HG03575 (cell line): ENCODE data around the gene AKAP1.
"Not testable (repeated sequence)": the region's sequence is repeated elsewhere in the genome, so short reads cannot be mapped to it uniquely, and the experiment has no call there.

Experiments used
- ATAC-seq: cut with Tn5 transposase; IDR thresholded peaks from one replicate; pipeline ENCODE4 v1.9.1; 2021; ENCODE audit not compliant: unreplicated experiment, insufficient number of reproducible peaks, low FRiP score; ENCODE audit errors: extremely low read depth

The AKAP1 gene

DNA sequence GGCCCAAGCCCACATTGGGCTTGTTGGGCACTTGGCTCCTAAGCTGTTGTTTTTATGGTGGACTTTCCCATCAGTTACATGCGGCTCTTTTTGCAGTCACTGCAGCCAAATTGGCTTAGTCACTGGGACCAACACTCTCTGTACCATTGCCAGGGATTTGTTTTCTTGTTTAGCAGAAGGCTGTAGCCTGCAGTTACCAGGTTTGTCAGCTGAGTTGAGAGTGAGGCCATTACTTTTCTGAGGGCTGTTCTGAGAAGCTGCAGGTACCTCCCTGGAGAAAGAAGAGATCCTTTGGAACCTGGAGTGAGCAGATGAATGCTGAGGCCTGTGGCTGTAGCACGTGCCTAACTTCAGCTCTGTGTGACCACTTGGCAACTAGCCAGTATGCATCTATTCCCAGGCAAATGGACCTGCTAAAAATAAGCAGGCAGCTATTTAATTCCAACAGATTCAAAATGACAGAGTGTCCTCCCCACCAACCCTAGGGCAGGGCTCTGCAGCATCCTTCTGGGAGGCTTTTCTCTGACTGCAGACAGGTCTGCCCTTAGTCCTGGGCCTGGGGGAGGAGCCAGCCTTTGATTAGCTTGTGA lies 12.9 kb downstream of the AKAP1 start:
- ATAC-seq, result no peak

DNA sequence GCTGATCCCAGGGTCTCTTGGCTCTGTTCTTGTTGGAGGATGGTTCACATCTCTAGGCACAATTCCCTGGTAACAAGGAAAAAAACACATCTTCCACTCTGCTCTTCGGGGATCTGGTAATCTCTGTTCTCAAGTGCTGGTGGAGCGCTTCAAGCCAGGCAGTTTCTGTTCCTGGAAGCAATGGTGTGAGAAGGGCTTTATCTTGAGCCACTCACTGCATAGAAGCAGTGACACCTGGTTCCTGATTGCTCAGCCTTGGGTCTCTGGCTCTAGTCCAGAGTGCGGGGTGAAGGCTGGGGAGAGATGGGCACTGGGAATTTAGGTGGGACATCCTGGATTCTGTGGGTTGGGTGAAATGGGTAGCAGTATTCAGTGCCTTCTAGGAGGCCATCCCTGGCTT lies 14.1 kb downstream of the AKAP1 start:
- no peak for ATAC-seq

DNA sequence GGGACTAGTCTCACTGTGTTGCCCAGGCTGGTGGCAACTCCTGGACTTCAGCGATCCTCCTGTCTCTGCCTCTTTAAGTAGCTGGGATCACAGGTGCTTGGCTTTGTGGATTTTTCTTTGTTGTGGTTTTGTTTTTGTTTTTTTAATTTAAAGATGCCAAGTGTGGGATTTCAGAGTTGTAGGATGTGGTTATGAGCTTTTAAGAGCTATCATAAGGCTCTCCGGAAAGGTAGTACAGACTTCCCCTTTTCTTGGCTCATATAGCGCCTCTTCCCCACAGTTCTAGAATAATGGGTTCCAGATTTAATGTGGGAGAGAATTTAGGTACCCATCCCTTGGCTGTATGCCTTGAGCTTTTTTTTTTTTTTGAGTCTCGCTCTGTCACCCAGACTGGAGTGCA lies 17.1 kb downstream of the AKAP1 start:
- ATAC-seq, result no peak

DNA sequence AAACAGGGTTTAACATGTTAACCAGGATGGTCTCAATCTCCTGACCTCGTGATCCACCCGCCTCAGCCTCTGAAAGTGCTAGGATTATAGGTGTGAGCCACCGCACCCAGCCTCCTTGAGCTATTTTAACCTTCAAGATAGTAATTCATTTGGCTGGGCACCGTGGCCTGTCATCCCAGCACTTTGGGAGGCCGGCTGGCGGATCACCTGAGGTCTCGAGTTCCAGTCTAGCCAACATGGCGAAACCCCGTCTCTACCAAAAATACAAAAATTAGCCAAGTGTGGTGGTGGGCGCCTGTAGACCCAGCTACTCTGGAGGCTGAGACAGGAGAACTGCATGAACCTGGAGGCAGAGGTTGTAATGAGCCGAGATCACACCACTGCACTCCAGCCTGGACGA lies 17.6 kb downstream of the AKAP1 start:
- not testable (repeated sequence) for ATAC-seq

DNA sequence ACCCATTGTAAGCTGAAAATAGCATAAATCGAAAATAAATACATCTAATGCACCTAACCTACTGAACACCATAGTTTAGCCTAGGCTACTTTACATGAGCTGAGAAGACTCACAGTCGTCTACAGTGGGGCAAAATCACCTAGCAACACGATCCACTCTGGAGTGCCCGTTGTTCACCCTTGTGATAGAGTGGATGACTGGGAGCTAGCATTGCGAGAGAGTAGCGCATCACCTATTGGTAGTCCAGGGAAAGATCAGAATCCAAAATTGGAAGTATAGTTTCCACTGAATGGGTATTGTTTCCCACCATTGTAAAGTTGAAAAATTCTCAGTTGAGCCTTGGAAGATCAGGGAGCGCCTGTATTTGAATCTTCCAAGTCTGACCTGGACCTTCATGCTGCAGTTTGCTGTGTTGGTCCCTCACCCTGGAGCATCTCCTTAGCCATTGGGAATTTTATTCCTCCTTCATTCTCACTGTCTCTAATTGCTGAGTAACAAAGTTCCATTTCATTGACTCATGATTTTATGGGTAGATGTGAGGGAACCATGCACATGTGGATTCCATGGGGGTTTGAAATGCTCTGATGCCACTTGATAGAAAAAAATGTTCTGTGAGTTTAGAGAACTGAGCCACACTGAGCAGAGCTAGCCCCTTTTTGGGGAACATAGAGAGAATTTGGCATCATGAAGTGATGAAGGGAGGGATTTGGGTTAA lies 19.6 kb downstream of the AKAP1 start:
- ATAC-seq, result no peak

DNA sequence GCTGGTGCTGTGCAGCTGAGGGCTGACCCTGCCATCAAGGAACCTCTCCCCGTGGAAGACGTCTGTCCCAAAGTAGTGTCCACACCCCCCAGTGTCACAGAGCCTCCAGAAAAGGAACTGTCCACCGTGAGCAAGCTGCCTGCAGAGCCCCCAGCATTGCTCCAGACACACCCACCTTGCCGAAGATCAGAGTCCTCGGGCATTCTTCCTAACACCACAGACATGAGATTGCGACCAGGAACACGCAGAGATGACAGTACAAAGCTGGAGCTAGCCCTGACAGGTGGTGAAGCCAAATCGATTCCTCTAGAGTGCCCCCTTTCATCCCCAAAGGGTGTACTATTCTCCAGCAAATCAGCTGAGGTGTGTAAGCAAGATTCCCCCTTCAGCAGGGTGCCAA lies 20.5 kb downstream of the AKAP1 start:
- no peak for ATAC-seq

DNA sequence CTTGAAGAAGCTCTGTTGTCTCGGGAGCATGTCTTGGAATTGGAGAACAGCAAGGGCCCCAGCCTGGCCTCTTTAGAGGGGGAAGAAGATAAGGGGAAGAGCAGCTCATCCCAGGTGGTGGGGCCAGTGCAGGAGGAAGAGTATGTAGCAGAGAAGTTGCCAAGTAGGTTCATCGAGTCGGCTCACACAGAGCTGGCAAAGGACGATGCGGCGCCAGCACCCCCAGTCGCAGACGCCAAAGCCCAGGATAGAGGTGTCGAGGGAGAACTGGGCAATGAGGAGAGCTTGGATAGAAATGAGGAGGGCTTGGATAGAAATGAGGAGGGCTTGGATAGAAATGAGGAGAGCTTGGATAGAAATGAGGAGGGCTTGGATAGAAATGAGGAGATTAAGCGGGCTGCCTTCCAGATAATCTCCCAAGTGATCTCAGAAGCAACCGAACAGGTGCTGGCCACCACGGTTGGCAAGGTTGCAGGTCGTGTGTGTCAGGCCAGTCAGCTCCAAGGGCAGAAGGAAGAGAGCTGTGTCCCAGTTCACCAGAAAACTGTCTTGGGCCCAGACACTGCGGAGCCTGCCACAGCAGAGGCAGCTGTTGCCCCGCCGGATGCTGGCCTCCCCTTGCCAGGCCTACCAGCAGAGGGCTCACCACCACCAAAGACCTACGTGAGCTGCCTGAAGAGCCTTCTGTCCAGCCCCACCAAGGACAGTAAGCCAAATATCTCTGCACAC lies 21.2 kb downstream of the AKAP1 start:
- ATAC-seq, result no peak

DNA sequence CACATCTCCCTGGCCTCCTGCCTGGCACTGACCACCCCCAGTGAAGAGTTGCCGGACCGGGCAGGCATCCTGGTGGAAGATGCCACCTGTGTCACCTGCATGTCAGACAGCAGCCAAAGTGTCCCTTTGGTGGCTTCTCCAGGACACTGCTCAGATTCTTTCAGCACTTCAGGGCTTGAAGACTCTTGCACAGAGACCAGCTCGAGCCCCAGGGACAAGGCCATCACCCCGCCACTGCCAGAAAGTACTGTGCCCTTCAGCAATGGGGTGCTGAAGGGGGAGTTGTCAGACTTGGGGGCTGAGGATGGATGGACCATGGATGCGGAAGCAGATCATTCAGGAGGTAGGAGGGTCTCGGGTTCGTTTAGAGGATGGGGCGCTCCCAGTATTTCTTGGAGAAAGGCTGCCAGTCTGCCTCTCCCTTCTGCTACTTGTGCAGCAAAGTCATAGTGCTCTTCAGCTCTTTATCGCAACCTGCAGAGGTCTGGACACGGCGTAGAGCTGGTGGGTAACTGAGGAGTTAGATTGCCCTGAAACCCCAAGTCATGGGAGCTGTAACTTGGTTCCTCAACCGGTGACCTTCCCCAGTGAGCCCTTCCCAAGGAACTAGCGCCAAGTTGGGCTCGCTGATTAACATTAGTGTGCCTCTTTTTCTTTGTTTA lies 21.9 kb downstream of the AKAP1 start:
- no peak for ATAC-seq

- no peak for ATAC-seq
Observed at GRCh38 chr17:57107498-57108101, 22.6 kb downstream of the AKAP1 start.

DNA sequence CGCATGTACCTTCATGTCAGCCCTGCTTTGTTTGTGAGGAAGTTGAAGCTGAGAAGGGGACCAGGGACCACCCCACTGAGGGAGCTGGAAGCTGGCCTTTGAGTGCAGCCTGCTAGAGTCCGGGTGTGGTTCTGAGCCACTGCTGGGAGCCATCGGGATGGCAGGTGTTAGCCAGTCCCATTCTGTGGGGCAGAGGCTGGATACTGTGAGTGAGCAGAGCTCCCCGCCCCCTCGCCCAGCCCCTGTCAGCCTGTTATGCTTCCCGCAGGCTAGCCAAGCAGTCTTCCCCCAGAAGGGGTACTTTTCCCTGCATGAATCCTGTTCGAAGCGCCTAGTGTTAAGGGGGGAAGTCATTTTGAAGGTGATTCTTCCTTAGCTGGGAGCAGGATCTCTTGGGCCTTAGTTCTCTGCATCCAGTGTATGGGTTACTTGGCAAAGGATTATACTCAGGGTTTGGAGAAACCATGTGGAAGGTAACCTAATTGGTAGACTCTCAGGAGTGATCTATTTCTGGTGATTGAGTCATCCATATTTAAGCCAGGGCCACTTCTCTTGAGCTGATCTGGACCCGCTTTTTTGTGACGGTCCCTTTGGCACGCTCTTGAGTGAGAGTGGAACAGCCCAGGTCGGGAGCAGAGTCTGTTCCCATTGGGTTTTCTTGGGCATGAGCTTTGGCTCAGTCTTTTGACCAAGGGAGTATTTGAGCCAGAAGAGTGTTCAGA lies 23.8 kb downstream of the AKAP1 start:
- ATAC-seq, result no peak

DNA sequence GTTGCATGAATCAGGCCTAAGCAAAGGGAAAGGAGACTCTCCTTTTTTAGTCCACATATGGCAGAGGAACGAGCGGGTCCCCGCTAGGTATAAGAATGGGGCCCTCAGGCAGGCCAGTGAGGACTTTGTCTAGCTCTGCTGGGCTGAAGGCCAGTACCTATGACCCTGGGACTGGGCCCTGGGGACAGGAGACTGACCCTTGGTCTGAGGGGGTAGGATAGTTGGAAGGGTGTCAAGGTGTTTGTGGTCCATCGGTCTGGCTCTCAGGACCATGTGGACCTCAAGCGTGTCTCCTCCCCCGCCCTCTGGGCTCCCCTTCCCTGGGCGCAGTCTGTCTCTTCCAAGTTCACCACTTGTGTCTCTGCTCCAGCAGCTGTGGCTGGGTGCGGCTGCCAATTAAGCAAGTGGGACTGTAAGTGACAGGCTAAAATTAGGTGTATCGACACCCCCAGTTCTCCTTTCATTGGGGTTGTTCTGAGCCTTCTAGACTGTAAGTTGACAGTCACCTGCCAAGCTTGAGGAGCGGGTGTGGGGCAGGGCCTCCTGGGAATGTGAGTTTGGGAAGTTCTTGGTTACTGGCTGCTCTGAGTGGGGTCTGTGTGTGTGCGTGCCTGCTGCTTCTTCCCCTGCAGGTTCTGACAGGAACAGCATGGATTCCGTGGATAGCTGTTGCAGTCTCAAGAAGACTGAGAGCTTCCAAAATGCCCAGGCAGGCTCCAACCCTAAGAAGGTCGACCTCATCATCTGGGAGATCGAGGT lies 24.5 kb downstream of the AKAP1 start:
- no peak for ATAC-seq

GRCh38 chr17:57110152-57110542 lies 25.1 kb downstream of the AKAP1 start:
- no peak for ATAC-seq

DNA sequence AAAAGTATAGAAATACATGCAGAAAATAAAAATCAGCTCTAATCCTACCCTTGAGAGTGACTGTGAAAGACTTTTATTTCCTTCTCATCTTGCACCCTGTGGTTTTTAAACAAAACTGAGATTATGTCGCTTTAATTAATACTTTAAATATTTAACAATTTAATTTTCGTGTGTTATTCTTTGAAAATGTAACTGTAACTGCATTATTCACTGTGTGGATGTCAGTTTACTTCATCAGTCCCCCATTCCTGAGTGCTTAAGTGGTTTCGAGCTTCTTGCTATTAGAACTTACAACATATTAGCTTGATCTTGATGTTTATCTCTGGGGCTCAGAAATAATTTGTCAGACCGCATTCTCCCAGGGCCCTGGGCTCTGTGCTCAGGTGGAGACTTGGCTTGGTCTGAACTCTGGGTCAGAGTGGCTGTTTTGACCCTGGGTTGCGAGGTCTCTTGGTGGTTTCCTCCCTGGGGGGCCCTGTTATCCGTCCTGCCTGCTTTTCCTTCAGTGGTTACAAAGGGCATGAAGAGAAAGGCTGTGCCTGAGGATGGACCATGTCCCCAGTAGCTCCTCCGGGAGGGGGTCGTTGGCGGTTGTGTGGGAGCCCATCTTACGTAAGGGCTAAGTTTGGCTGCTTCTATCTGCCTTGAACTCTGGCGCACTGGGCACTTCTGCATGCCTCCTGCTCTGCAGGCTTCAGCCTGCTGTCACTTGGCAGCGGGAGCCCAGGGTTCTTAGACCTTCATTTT lies 25.7 kb downstream of the AKAP1 start:
- ATAC-seq, result no peak

- ATAC-seq, result no peak
Observed at GRCh38 chr17:57111386-57111785, 26.3 kb downstream of the AKAP1 start.

DNA sequence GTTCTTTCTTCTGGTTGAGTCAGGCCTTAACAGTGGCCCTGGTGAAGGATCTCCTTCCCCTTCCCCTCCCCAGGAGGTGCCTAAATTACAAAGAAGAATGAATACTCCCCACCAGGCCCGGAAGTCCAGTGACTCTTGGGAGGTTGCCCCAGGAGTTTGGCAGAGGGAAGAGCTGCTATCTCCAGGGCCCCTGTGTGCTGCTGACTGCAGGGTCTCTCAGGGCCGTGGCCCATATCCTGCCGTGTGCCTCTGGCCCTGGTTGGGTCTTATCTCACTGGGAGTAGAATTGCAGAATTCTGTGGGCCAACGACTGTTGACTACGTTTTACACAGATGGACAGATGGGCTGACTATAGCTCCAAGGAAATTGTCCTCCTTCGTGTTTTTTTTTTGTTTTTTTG lies 28.0 kb downstream of the AKAP1 start:
- no peak for ATAC-seq

DNA sequence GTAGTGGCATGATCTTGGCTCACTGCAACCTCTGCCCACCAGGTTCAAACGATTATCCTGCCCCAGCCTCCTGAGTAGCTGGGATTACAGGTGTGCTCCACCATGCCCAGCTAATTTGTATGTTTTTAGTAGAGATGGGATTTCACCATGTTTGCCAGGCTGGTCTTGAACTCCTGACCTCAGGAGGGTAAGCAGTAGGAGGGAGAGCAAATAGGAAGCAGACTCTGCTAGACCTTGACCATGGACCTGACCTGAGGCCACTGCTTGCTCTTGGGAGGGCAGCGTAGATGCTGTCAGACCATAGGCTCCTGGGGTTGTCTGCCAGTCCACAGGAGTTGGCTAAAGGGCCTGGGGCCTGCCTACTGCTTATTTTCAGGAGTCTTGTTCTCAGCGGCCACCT lies 28.6 kb downstream of the AKAP1 start:
- no peak for ATAC-seq

GRCh38 chr17:57114085-57114673 lies 29.1 kb downstream of the AKAP1 start:
- no peak for ATAC-seq
